LNCaP clone FGC (cell line): ENCODE data around the gene JAK2.

Experiments used
- DNase-seq: peaks from one replicate; pipeline ENCODE4 v3.0.0-alpha.2; 2011; ENCODE audit warnings: low read depth
- H3K4me3 ChIP-seq: 2 replicates; pipeline ENCODE4 v1.5.1; 2011; ENCODE audit warnings: mild to moderate bottlenecking, low read depth, low read length, control low read depth
- TF ChIP-seq, protein P1 (sequence below): IDR thresholded peaks from 2 replicates; pipeline ENCODE4 v1.5.1; 2012; ENCODE audit warnings: mild to moderate bottlenecking; ENCODE audit not compliant: control insufficient read depth, insufficient read depth; ENCODE audit errors: extremely low read depth

JAK2 gene

DNA sequence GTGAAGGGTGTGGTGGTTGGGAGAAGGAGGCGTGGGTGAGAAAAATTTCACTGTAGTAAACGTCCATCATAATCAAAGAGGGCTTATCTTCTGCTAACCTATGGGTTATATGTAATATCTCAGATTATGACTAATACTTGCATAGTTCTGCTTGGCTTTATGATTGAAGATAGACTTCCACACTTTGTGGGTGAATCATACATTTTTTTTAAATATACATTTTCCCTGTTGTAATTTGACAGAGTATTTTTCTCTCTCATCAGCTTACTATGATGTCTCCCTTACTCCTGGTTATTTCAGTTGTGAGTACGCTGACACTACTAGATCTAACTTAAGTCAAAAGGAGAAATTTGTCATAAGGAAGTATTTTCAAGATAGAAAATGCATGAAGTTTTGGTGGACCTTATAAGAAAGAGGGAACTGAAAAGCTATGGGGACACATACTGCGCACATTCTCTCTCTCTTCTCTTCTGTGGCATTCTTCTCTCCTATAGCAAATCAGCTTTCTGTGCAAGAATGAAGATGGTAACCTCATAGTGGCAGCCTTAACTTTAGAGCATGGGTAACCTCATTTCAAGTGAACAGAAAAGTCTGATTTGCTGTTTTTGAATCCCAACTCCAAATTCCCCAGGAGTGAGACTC is 4.9 kb upstream of the JAK2 start:
- TF ChIP-seq, protein P1, sequence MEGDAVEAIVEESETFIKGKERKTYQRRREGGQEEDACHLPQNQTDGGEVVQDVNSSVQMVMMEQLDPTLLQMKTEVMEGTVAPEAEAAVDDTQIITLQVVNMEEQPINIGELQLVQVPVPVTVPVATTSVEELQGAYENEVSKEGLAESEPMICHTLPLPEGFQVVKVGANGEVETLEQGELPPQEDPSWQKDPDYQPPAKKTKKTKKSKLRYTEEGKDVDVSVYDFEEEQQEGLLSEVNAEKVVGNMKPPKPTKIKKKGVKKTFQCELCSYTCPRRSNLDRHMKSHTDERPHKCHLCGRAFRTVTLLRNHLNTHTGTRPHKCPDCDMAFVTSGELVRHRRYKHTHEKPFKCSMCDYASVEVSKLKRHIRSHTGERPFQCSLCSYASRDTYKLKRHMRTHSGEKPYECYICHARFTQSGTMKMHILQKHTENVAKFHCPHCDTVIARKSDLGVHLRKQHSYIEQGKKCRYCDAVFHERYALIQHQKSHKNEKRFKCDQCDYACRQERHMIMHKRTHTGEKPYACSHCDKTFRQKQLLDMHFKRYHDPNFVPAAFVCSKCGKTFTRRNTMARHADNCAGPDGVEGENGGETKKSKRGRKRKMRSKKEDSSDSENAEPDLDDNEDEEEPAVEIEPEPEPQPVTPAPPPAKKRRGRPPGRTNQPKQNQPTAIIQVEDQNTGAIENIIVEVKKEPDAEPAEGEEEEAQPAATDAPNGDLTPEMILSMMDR: no peak
- H3K4me3 ChIP-seq: no peak overlapping the region
- DNase-seq: no peak

DNA sequence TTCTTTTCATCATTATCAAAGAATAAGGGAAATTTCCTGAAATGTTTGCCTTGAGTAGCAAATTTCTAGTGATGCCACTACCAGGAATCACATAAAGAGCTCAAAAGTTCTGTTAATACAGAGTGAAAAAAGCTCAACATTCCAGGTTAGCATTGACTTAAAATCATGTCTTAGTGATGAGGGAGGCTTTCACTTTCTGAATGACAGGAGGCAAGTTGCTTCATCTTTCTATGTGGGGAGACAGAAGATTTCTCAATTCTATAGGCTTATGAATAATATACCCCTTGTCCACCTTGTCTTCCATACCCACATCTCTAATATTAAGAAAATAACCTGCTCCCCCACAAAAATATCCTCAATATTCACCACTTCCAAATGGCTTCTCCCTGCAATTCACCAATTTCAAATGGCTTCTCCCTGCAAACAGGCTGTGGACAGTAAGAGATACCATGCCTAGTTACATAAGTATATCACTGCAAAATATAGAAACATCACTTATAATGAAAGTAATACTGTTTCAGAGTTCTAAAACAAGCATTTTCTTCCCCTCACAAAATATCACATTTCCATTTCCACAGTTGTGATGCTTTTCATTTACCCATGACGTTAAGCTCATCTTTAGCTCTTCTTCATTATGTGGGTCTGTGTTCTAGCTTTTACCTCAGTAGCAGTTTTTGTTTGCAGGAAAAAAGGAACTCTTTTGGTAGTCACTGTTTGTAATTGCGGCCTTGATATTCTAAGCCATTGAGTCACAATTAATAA is 2.2 kb upstream of the JAK2 start:
- no peak for DNase-seq
- H3K4me3 ChIP-seq: no peak overlapping the region
- TF ChIP-seq, protein P1: no peak

DNA sequence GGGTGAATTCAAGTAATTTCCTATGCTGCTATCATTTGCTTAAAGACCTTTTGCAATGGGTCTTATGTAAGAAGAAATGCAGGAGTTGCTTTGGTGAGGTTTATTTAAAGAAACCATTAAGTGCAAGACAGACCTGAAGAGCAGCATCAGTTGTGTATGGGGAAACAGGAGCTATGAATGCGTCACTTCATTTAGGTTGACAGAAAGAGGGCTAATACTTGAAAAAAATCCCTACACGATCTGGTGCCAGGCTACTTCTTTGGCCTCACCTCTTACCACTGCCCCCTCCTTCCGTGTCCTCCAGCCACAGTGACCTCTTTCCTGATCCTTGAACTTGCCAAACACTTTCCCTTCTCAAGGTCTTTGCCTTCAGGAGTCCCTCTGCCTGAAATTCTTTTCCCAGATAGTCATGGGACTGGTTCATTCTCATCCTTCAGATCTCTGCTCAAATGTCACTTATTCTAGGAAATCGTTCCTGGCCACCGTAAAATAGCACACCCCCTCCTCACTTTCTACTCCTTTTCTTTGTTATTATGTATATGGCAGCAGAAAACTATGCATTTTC is 1.4 kb upstream of the JAK2 start:
- TF ChIP-seq, protein P1: no peak
- H3K4me3 ChIP-seq: peak overlapping the region; percentile 64
- DNase-seq: no peak

DNA sequence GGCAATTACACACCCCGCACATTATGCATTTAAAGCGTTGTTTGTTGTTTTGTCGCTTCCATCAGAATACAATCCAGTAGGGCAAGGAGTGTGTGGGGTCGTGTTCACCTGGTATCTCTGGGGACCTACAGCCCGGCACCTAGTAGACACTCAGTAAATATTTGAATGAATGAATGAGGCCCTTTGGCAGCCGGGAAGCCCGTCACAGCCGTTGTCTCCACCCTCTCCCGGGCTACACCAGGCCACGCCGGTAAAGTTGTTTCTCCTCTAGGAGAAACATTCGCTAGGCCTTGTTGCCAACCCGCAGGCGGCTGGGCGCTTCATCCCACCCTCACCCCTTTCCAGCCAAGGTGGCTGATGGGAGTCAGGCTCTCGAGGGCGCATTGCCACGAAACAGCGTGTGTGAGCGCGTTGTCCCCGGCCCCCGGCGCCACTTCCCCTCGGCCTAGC is 876 bp upstream of the JAK2 start:
- no peak for DNase-seq

DNA sequence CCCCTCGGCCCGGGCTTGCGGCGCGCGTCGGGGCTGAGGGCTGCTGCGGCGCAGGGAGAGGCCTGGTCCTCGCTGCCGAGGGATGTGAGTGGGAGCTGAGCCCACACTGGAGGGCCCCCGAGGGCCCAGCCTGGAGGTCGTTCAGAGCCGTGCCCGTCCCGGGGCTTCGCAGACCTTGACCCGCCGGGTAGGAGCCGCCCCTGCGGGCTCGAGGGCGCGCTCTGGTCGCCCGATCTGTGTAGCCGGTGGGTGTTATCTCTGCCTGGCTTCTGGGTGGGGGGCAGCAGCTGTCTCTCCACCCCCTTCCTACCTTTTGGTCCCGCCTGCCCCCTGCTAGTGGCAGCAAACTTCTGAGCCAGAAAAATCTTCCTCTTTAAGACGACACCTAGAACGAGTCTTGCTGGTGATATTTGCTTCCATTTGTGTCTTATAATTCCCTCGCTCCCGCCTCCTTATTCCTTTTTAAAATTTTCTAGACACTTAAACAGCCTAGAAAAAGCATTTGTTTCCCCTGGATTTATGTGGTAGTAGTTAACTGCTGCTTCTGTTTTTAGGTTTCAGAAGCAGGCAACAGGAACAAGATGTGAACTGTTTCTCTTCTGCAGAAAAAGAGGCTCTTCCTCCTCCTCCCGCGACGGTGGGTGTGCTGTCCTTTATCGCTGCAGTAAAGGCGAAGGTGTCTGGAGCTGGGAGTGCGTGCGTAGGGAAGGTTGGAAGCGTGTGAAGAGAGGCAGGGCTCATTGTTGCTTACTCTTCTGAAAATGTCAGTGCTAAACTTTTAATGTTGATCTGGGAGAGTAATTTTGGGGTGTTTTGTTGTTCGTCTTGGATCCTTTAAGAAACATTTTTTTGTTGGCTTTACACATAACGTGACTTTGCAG is 554 bp downstream of the JAK2 start:
- TF ChIP-seq, protein P1: no peak
- DNase-seq: no peak
- H3K4me3 ChIP-seq: peak overlapping the region; percentile 64

More for the DNA sequence above, 876 bp upstream of the JAK2 start:
- TF ChIP-seq, protein P1: no peak
- H3K4me3 ChIP-seq: peak overlapping the region; percentile 64

DNA sequence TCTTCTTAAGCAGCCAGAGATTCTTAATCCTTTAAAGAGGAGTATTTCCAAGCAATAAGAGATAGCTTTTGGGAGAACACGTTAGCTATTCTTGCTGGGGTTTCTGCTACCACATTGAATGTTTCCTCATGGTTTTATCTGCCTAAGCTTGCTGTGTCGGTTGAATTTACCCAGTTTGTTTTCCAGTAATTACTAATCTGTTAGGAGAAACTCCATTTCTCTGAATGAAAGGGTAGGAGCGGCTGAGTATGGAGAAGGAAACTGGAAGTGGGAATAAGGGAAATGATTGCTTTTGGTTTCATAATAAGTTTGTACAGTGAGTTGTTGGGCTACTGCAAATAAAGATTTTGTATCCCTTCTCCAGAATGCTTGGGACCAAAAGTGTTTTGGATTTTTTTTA is 1.2 kb downstream of the JAK2 start:
- TF ChIP-seq, protein P1: no peak
- DNase-seq: no peak
- peak overlapping the region; percentile 64 for H3K4me3 ChIP-seq
